Measurements from ENCODE around the gene IL20. TPM values are rescaled to one million over a fixed set of nuclear protein-coding genes. Genes with fewer than 3 reads are reported as not detected.

Gene IL20
- total RNA-seq, 1 experiment from 2014 or later, result not detected

- H3K27me3 ChIP-seq (ENCODE audit: control insufficient read depth, insufficient read depth, low read length), result peaks cover 6% of the 10 kb centered on the region; the same call in 1 of the 2 replicates
- no peaks in the 10 kb centered on the region for H3K4me1 ChIP-seq (ENCODE audit: control insufficient read depth, insufficient read depth, low read length)
- intact Hi-C loops (cut with micrococcal nuclease; ENCODE audit: unreplicated experiment), result no loop called here
- H3K4me3 ChIP-seq (ENCODE audit: low read depth in 2 of 2, low read length in 2 of 2), result no peak overlapping the region
- ATAC-seq, result no peak
- H3K36me3 ChIP-seq (ENCODE audit: control insufficient read depth, insufficient read depth, low read length), result no peaks in the 10 kb centered on the region
- BruUV-seq (replicated peaks), result no TSS peak
- no peak overlapping the region for H3K27ac ChIP-seq (ENCODE audit: low read length)
- CTCF ChIA-PET, result no interaction called here
- no peak for TF ChIP-seq SIN3A (IDR thresholded peaks at IDR 0.05; ENCODE audit: borderline replicate concordance, insufficient read depth, low read depth, low read length)
- TF ChIP-seq POLR2AphosphoS5 (IDR thresholded peaks at IDR 0.05; ENCODE audit: low read depth, low read length), result no peak
- TF ChIP-seq, protein P1, sequence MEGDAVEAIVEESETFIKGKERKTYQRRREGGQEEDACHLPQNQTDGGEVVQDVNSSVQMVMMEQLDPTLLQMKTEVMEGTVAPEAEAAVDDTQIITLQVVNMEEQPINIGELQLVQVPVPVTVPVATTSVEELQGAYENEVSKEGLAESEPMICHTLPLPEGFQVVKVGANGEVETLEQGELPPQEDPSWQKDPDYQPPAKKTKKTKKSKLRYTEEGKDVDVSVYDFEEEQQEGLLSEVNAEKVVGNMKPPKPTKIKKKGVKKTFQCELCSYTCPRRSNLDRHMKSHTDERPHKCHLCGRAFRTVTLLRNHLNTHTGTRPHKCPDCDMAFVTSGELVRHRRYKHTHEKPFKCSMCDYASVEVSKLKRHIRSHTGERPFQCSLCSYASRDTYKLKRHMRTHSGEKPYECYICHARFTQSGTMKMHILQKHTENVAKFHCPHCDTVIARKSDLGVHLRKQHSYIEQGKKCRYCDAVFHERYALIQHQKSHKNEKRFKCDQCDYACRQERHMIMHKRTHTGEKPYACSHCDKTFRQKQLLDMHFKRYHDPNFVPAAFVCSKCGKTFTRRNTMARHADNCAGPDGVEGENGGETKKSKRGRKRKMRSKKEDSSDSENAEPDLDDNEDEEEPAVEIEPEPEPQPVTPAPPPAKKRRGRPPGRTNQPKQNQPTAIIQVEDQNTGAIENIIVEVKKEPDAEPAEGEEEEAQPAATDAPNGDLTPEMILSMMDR (IDR thresholded peaks at IDR 0.05), result no peak
- TF ChIP-seq TCF7L2 (IDR thresholded peaks at IDR 0.05; ENCODE audit: low read depth, low read length), result no peak
- no peak for TF ChIP-seq REST (IDR thresholded peaks at IDR 0.05; ENCODE audit: insufficient read depth in 1 of 2, low read depth in 2 of 2, low read length in 1 of 2)
- in situ Hi-C loops (cut with HindIII; ENCODE audit: low pct_unique_long_range_greater_than_20kb, low sequenced_read_pairs), result no loop called here
- H3K9me3 ChIP-seq (ENCODE audit: control insufficient read depth, insufficient read depth, low read depth, low read length), result peaks cover 5% of the 10 kb centered on the region; the same call in 1 of the 2 replicates
- POLR2A ChIA-PET, result no interaction called here
- no peak for DNase-seq (ENCODE audit: low read depth, low spot score)
Measured at GRCh38 chr1:206880314-206880713, 14.9 kb downstream of the IL20 start.

DNA sequence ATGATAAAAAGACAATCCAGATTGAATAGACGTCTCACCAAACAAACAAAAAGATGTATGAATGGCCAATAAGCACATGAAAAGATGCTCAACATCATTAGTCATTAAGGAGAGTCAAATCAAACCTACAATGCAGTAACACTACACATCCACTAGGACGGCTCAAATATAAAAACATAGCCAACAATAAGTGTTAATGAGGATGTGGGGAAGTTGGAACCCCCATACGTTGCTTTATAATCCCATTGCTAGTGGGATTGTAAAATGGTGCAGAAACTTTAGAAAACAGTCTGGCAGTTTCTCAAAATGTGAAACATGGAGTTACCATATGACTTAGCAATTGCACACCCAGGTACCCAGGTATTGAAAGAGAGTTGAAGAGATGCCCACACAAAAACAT is 17.1 kb downstream of the IL20 start:
- H3K27ac ChIP-seq (ENCODE audit: low read length), result no peak overlapping the region
- in situ Hi-C loops (cut with HindIII; ENCODE audit: low pct_unique_long_range_greater_than_20kb, low sequenced_read_pairs), result no loop called here
- ChIA-PET CTCF (no interaction called here), POLR2A (no interaction called here)
- H3K4me3 ChIP-seq (ENCODE audit: low read depth in 2 of 2, low read length in 2 of 2), result no peak overlapping the region
- H3K9me3 ChIP-seq (ENCODE audit: control insufficient read depth, insufficient read depth, low read depth, low read length), result no peaks in the 10 kb centered on the region; the same call in 1 of the 2 replicates
- DNase-seq (ENCODE audit: low read depth, low spot score), result no peak
- intact Hi-C loops (cut with micrococcal nuclease; ENCODE audit: unreplicated experiment), result no loop called here
- no peak for ATAC-seq
- peaks cover 9% of the 10 kb centered on the region; the same call in 1 of the 2 replicates for H3K27me3 ChIP-seq (ENCODE audit: control insufficient read depth, insufficient read depth, low read length)
- no TSS peak for BruUV-seq (replicated peaks)
- TF ChIP-seq, protein P1 (IDR thresholded peaks at IDR 0.05), result no peak
- no peaks in the 10 kb centered on the region for H3K36me3 ChIP-seq (ENCODE audit: control insufficient read depth, insufficient read depth, low read length)
- no peaks in the 10 kb centered on the region for H3K4me1 ChIP-seq (ENCODE audit: control insufficient read depth, insufficient read depth, low read length)
